ENCODE measurements around the gene AGBL4. TPM values are rescaled to one million over a fixed set of nuclear protein-coding genes. Genes with fewer than 3 reads are reported as not detected.

Gene AGBL4
- total RNA-seq, 1 donor from 2014 or later, result not detected

DNA sequence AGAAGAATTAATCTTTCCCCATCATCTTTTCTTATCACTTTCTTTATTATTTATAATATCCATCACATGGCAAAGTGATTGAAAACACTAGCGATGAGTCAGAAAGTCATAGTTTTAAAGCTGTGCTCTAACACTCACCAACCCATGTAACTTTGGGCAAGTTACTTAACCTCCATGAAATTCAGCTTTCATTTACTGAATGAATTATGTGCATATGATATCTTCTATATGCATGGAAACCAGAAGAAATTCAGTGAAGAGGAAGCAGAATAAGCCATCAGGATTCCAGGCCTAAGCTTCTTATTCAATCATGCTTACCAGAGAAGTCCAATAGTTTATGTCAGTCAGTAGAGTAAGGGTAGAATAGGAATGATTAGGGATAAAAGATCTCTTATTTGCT lies 300.1 kb downstream of the AGBL4 start:
- no peak for DNase-seq (ENCODE audit: low read depth)

DNA sequence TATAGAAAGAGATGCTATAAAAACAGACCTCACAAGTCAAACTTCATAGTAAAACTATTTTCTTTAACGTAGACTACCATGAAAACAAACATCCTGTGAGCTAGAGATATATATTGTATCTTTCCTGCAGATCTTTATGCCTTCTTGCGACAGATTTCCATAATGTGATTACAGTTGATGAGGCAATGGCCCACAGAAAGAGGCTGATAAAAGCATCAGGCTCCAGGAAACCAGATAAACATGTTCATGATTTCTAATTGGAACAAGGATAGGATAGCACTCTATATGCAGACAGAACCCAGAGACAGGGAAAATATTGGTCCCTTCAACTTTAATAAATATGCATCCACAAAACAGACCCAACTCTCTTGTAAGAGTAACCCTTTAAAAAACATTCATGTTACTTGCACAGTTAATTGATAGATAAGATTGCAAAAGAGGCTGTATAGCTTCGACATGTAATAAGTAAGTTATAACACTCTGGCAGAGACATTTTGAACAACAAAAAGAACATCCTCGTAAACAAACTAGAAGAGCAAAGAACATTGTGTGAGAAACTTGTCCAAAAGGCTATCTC lies 329.4 kb downstream of the AGBL4 start:
- no peak for DNase-seq (ENCODE audit: low read depth)

DNA sequence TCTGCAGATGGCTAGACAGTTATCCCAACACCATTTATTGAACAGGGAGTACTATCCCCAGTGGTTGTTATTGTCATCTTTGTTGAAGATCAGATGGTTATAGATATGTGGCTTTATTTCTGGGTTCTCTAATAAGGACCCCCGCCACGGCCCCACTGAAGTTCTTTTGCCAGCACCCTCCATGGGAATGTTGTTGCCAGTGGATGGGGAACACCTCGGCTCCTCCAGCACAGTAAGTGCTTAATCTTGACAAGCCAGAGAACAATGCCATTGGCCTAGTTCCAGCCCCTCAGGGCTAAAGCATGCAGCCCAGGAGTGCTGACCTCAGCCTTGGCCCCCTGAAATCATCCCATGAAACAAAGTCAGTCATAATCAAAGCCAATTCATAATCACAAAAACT lies 337.6 kb downstream of the AGBL4 start:
- DNase-seq (ENCODE audit: low read depth), result no peak

DNA sequence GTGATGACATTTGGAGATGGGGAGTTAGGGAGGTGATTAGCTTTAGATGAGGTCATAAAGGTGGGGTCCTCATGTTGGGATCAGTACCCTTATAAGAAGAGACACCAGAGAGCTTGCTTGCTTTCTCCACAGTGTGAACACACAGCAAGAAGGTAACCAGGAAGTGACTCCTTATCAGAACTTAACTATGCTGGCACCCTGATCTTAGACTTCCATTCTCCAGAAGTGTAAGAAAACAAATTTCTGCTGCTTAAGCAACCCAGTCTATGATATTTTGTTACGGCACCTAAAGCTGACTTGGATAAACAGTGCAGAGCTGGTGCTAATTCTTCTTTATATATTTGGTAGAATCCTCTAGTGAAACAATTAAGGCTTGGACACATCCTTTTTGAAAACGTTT lies 346.0 kb downstream of the AGBL4 start:
- DNase-seq (ENCODE audit: low read depth), result no peak

- no peak for DNase-seq (ENCODE audit: low read depth)
These were observed 372.6 kb downstream of the AGBL4 start for GRCh38 chr1:49651136-49651535.

- no peak for DNase-seq (ENCODE audit: low read depth)
These were observed 393.6 kb downstream of the AGBL4 start for GRCh38 chr1:49630156-49630555.

DNA sequence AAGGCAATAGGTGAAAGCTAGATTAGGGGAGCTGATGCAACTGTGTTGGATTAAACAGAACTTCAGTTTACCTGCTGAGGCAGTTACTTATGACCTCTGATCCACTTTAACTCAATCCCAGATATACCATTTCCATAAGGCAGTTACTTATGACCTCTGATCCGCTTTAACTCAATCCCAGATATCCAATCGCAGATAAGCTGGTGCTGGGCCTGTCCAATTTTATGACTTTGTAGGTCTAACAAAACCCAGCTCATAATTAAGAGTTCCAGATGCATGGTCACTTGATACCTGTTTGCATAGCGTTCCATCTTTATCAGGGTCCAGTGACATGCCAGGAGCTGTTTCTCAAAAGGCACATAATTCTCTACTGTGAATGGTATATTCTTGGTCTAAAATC lies 396.0 kb downstream of the AGBL4 start:
- no peak for DNase-seq (ENCODE audit: low read depth)

- no peak for DNase-seq (ENCODE audit: low read depth)
These were observed 397.3 kb downstream of the AGBL4 start for GRCh38 chr1:49626472-49626871.

GRCh38 chr1:49622877-49623276 lies 400.9 kb downstream of the AGBL4 start:
- no peak for DNase-seq (ENCODE audit: low read depth)

DNA sequence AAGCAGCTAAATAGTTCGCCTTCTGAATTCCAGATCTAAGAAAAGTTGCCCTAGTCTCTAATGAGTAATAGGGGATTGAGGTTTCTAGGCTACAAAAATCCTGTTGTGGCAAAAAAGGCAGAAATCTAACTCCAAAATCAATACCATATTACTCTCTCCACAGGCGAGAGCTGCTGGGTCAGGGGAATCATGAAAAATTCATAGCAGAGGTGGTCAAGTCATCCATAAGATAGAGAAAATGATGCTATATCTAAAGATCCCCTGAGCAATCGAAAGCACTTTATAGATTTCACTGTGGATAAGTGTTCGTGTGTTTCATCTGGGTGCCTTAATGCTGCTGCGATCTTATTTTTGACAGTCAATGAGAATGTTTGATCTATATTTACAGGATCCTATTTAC lies 417.7 kb downstream of the AGBL4 start:
- no peak for DNase-seq (ENCODE audit: low read depth)

GRCh38 chr1:49597436-49597835 lies 426.3 kb downstream of the AGBL4 start:
- DNase-seq (ENCODE audit: low read depth), result no peak

- no peak for DNase-seq (ENCODE audit: low read depth)
These were observed 447.3 kb downstream of the AGBL4 start for GRCh38 chr1:49576327-49576901.

- DNase-seq (ENCODE audit: low read depth), result no peak
These were observed 467.0 kb downstream of the AGBL4 start for GRCh38 chr1:49556676-49557234.

DNA sequence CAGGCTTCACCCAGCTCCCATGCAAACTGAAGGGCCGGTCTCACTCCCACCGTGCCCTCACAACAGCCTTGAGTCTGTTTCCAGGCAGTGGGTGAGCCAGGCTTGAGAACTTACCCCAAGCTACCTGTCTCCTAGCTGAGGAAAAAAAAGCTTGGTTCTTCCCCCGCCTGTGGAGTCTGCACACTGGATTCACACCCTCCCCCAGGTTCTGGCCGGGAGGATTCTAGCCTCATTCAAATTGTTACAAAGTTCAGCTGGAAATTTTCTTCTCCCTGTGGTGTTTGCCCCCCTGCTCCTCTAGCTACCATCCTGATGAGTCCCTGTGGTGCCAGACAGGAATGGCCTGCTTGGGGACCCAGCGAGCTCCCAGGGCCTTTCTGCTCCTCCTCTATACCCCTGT lies 471.7 kb downstream of the AGBL4 start:
- DNase-seq (ENCODE audit: low read depth), result no peak

DNA sequence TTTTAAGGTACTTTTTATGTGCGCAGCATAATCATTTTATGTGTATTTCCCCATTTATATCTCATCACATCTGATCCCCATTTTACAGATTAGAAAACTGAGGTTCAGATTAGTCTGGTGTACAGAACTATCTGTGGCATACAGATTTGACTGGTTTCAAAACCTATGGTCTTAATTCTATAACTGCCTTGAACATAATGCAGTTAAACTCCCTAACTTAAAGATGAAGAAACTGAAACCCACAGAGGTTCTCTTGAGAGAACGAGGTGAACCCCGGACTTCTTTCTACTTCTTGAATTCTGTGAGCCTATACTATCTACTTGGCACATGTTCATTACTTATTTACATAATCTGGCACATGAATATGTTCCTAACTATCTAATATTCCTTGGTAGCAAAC lies 479.1 kb downstream of the AGBL4 start:
- no peak for DNase-seq (ENCODE audit: low read depth)

GRCh38 chr1:49541096-49541752 lies 482.5 kb downstream of the AGBL4 start:
- DNase-seq (ENCODE audit: low read depth), result no peak

GRCh38 chr1:49527606-49528305 lies 496.0 kb downstream of the AGBL4 start:
- DNase-seq (ENCODE audit: low read depth), result no peak

DNA sequence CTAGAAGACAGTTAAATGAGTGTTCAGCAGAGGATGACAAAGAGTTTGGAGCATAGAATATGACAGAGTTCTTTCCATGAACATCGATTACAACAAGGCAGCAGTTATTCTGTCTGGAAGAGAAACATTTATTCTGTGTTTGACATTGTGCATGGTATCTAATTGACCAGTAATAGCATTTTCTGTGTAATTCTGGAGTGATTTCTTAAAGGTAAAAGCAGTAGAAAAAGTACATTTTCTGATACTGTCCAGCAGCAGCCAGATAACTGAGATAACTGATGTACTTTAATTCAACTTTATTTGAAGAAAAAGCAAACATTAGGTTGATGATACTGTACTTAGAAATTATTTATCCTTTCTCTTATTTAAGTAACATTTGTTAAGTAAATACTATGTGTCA lies 497.1 kb downstream of the AGBL4 start:
- no peak for DNase-seq (ENCODE audit: low read depth)

DNA sequence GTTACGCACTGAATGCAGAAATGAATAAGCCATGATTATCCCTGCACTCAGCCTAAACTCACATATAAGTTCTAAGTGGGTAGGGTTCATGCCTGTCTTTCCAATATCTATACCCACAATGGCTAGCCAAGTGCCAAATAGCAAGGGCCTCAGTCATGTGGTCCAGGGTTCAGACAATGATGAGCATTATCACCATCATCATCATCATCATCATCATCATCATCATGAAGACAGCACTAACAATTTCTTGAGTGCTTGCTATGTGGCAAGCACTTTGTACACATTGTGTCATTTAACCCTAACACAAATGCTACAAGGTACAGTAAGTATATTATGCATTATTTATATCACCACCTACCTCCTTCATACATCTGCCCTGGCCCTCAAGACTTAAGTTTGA lies 500.0 kb downstream of the AGBL4 start:
- DNase-seq (ENCODE audit: low read depth), result no peak

- DNase-seq (ENCODE audit: low read depth), result no peak
These were observed 556.8 kb downstream of the AGBL4 start for GRCh38 chr1:49466961-49467360.

GRCh38 chr1:49465486-49466185 lies 558.1 kb downstream of the AGBL4 start:
- no peak for DNase-seq (ENCODE audit: low read depth)

GRCh38 chr1:49448200-49448599 lies 575.6 kb downstream of the AGBL4 start:
- DNase-seq (ENCODE audit: low read depth), result no peak

Measured in myocyte (in vitro differentiated cells).